NCI-H2171 treated with DMSO at 0.1 percent for 48 hours (cell line): ENCODE data around the gene ZNF81.
"Not testable (repeated sequence)": the region's sequence is repeated elsewhere in the genome, so short reads cannot be mapped to it uniquely, and the experiment has no call there.

Experiments
- DNase-seq: peaks from one replicate; lab custom pipeline; 2025; lab: John Stamatoyannopoulos, UW

The ZNF81 gene

DNA sequence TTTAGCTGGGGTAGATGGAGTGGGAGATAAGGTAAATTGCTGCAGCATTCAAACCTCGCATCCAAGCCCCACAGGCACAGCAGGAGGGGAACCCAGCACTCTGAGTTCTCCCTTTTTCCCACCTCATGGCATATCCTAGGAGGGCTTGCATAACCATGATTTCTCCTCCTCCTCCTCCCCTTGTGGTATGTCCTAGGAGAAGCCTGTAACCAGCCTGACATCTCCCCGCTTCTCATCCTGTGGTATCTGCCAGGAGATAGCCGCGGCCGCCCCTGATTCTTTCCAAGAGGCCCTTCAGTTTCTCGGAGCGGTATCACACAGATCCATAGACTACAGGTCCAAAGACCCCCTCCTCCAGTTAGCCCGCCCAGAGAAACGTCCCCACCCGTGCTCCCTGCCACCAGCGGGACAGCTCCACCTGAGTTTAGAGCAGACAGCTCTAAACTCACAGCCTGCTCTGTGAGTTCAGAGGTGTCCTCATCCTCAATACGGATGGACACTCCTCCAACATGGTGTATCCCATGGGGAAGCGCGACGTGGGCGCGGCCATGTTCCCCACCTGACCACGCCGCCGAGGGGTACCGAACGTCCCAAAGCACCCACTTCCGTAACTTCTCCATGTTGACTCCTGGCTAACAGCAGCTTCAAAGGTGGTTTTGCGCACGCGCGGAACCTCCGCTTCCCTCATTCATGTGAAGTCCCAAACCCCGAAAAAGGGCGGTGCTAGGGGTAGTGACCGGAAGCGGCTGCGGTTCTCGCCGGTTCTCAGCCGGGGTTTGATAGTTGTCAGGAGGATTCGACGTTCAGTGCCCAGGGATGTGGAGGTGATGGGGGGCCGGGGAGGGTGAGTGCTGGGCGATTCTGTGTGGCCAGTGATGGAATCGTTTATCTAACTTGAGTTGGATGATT, at the start of gene ZNF81:
Gene ZNF81, plus strand, starts transcription at position 739 of the 909 bp plus-strand sequence. CDS start 9,366 bp downstream, outside the sequence.
- peak; percentile 89 for DNase-seq

DNA sequence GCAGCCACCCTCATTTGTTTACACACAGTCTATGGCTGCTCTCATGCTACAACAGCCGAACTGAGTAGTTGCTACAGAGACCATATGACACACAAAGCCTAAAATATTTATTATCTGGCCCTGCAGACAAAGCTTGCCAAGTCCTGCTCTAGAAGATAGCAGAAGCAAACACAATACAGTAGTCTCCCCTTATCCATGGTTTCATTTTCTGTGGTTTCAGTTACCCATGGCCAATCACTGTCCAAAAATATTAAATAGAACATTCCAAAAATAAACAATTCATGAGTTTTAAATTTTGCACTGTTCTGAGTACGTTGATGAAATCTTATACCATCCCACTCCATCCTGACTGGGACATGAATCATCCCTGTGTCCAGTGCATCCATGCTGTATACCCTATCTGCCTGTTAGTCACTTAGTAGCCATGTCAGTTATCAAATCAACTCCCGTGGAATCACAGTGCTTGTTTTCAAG, 40.2 kb upstream of the ZNF81 start:
- DNase-seq = no peak

DNA sequence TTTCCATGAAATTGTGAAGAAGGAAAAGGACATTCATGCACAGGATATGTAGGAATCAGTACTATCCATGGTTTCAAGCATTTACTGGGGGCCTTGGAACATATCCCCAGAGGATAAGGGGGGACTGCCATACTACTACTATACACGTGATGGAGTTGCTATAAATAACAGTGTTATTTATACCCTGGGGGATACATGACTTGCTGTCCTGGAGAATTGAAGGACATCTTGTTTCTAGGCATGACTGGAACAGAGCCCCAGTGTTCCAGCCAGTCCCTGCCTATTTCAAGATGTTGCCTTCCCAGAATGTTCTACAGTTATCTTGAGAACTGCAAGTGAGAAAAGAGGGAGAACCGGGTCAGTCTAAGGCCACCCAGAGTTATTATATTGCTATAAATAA, 39.6 kb upstream of the ZNF81 start:
- no peak for DNase-seq

DNA sequence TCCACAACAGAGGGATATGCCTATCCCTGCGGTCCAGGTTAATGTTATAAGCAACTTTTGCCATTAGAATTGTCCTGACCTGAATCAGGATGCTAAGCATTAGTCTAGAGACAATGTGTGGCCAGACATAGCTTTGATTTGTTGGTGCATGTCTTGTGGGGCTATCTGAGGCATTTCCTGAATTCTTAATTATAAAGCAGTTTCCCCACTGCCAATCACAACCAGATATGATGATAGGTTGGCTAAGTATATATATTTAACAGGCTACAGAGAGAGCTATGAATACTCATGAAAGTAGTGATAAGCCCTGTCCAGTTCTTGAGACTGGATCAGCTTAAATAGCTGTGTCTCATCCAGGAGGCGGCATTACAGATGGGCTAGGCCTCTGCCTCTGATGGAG, 37.8 kb upstream of the ZNF81 start:
- no peak for DNase-seq

DNA sequence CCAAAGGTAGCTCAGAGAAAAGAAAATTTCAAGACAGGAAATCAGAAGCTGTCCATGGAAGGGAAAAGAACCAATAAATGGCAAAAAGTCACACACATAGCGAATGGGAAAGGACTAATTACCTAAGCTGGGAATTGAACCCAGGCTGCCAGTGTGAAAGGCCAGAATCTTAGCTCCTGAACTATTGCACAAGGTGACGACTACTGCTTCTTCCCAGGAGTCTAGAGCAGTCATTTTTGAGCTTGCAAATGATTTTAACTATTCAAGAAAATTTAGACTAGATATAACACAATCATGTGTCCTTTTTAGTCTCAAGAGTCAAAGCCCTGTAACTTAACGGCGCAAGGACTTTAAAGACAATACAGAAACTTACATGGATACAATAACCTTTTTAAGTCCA, 34.1 kb upstream of the ZNF81 start:
- DNase-seq = peak; percentile 5

DNA sequence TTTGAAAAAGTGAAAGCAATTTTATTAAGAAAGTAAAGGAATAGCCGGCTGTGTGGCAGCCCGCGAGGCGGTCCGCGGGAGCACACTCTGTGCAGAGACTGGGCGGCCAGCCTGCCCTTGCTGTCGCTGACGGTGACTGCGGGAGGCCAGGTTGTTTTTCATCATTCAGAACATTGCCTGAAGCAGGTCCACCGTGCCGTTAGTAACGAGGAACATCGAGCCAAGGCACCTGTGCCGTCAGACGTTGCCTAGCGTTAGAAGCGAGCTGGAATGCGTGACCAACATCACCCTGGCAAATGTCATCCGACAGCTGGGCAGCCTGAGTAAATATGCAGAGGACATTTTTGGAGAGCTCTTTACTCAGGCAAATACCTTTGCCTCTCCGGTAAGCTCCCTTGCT, 33.6 kb upstream of the ZNF81 start:
- peak; percentile 12 for DNase-seq

DNA sequence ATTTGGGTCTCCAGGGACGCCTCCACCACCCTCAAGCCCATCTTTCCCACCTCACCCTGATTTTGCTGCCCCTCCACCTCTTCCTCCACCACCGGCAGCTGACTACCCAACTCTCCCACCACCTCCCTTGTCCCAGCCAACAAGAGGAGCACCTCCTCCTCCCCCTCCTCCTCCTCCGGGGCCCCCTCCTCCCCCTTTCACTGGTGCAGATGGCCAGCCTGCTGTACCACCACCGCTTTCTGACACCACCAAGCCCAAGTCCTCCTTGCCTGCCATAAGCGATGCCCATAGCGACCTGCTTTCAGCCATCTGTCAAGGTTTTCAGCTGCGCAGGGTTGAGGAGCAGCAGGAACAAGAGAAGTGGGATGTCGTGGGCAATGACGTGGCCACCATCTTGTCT, 32.4 kb upstream of the ZNF81 start:
- no peak for DNase-seq

DNA sequence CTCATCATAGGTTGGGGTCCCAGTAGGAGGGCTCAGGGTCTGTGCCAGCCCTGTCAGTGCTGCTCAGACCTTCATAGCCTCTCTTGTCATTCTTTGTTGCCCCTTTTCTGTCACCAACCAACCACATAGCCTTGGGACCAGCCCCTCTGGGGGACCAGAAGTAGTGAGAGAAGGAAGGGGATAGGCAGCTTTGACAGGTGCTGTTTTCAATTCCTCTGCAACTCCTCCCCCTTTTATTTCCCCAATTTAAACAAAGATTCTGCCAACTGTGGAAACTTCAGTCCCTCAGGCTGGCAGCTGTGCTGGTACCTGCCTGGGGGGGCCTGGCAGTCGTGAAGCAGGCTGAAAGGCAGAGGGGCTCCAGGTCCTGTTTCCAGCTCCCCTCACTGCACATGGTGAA, 30.9 kb upstream of the ZNF81 start:
- not testable (repeated sequence) for DNase-seq

DNA sequence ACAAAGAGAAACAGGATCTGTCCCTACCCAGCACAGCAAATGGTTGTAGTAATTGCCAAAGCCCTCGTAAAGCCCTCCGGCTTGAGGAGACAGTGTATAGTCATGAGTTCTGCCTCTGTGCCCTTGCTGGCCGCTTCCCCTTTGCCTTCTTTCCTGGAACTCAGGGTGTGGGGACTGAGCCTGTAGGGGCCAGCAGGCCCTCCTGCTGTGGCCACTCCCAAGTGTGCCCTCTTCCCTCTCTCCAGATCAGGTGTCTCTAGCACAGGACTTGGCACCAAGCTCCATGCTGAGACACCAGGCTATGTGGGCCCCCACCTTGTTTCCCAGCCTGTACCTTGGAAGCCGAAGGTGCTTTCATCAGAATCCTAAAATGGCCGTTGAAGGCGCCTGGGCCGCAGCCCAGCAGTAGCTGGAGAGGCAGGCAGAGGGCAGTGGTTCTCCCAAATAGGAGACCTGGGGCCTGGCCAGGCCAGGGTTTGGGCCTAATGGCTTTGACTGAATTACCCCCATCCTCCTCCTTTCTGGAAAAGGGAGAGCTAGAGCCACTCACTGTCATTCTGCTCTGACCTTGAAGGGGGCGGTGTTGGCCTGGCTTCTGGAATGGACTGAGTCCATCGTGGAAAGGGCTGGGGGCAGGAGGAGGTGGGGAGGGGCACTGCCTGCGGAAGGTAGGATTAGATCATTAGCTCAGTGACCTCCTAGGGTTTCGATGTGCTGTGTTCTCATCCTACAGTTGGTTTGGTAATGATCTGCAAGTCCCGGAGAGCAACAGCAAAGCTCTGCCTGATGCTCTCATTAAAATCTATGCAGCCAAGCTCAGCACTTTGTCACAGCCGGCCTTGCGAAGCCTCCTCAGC, 30.1 kb upstream of the ZNF81 start:
- DNase-seq = not testable (repeated sequence)

DNA sequence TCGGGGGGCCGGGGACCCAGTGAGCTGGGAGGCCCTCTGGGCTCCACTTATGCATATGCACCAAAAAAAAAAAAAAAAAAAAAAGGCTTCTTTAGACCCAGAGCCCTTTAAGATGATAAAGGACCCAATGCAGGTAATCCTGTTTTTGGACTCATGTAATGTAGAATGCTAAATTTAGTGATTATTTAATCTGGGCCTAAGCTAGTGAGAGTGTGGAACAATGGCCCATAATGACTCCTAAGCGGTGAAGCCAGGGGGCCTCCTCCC, 29.5 kb upstream of the ZNF81 start:
- DNase-seq = not testable (repeated sequence)

DNA sequence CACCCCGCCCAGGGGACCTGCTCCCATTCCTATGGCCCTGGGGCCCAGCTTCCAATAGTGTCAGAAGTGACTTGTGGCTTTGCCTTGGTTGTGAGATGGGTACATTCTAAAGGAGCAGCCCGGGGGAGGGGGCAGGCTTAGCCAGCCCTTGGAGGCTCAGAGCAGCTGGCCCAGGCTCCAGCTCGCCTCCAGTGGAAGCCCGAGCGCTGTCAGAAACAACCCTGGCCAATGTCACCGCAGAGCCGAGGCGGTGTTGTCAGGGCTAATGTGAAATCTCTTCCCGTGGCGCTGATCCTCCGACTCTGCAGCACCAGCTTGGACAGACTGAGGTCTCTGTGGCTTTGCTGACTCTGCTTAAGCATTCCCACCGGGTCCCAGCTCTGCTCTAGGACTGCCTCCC, 29.2 kb upstream of the ZNF81 start:
- DNase-seq = no peak

DNA sequence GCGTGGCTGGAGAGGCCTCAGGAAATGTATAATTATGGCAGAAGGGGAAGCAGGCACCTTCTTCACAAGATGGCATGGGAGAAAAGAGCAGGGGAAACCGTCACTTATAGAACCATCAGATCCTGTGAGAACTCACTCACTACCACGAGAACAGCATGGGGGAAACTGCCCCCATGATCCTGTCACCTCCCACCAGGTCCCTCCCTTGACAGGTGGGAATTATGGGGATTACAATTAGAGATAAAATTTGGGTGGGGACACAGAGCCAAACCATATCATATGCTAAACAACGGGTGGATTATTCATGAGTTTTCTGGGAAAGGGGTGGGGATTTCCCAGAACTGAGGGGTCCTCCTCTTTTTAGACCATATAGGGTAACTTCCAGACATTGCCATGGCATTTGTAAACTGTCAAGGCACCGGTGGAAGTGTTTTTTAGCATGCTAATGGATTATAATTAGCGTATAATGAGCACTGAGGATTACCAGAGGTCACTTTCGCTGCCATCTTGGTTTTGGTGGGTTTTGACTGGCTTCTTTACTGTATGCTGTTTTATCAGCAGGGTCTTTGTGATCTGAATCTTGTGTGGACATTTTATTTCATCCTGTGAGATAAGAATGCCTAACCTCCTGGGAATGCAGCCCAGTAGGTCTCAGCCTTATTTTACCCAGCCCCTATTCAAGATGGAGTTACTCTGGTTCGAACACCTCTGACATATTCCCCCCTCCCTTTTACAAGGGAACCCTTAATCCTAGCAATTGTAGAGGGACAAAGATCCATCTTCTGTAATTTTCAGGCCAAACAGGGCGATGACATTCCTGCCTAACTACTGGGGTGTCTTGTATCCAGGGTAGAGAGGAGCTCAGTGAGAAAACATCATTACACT, 27.6 kb upstream of the ZNF81 start:
- DNase-seq = no peak

DNA sequence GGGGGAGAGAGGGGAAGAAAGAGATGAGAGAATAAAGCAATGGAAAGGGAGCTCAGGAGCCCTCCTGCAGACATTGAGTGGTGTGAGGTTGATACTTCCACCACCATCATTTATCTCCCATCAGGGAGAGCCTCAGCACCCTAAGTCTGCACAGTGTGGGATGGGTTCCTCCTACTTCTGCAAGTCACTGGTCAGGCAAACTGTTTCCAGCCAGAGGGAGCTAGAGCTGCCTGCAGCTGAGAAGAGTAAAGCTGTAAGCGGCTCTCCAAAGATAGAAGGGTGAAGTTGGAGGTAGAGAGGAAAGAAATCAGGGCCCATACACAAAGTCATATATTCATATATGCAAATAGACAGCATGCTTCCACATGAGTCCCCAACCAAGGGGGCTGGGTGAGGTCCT, 21.9 kb upstream of the ZNF81 start:
- no peak for DNase-seq

DNA sequence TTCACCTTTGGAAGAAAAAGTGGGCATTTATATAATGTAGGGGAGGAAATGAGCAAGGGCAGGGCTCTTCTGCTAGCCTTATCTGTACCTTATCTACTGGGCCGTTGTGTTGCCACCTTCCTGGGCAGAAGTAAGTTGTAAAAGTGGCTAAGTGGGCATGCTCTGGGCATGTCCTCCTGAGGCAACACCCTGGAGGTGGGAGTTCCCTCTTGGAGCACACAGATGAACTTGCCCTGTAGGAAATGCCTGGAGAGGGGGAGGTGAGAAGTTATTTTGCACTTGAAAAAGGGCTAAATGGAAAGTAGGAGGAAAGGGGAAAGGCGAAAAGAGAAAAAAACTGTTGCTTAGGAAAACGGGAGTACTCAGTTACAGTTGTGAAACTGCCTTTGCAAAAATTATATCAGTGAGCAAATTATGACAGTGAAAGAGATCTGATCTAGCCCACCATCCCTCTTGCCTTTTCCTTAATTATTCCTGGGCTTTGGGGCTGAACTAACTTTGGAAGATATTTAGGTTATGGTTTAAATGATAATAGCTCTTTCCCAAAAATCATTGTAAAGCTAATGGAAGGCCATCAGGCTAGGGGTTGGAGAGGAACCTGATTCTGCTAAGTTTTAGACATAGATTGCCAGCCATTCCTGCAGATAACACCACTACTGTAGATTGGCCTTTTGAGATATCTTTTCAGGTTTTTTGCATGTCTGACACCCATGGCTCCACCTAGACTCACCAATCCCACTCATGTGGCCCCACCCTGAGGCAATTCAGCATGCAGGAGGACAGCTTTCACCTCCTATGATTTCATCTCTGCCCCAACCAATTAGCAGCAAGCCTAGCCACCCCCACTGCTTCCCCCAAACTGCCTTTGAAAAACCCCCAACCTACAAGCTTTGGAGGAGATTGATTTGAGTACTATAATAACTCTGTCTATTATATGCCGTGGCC, 20.5 kb upstream of the ZNF81 start:
- DNase-seq = no peak

DNA sequence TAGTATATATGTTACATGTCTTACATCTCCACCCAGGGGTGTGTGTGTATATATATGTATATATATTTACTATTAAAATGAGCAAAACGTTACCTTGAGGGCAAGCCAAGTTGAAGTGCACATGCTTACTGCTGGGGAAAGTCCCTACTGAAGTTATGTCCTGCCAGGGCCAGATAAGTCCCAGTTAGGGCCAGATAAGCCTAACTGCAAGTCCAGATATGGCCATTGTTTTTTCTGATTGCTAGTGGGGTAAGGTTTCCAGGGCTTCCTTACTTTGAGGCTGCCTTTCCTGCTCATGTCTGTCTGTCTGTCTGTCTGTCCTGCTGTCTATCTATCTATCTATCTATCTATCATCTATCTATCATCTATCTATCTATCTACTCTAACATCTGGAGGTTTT, 19.3 kb upstream of the ZNF81 start:
- DNase-seq = no peak

DNA sequence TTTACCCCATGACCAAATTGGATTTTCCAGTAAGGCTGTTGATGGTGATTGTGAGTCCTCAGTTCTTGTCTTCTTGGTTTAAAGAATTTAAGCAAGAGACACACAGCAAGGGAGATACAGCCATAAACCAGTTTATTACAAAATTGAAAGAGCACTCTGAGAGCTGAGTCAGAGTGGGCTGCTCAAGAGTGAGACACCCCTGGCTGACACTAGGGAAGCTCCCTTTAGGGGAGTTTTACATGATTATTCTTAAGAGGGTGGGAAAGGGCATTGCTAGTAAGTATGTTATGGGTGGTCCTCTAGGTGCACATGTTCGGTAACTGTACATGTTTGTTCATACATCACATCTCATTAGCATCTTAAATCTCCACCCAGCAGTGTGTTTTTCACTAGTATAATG, 18.8 kb upstream of the ZNF81 start:
- no peak for DNase-seq

DNA sequence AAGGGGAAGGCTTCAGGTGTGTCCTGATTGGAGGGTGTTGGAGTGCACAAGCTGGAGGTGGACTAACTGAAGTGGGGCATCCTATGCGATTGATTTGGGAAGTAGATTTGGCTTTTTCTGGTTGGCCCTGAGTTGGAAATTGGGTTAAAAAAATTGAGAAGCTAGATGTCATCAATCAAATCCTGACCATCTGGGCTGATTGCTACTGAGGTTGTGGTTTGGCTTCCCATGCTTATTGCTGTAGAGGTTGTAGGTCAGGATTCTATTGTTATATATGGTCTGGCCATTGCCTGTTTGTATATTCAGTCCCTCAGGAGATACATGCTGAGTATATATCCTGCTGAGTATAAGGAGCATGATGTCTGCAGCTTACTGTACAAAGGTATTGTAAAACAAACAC, 7.7 kb upstream of the ZNF81 start:
- no peak for DNase-seq

DNA sequence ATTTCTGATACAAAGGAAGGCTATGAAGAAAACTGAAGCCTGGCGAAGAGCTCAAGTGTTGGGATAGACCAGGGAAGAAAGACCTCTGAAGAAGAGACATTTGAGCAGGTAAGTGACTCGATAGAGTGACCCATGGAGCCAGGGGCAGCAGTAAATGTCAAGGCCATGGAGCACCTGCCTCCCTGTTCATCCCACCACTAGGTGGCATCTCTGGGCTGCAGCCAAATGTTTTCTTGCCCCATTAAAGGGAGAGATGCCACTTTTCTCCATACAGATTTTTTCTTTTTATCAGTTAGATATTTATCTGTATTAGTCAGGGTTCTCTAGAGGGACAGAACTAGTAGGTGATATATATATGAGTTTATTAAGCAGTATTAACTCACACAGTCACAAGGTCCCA, 4.9 kb upstream of the ZNF81 start:
- DNase-seq = peak; percentile 5

DNA sequence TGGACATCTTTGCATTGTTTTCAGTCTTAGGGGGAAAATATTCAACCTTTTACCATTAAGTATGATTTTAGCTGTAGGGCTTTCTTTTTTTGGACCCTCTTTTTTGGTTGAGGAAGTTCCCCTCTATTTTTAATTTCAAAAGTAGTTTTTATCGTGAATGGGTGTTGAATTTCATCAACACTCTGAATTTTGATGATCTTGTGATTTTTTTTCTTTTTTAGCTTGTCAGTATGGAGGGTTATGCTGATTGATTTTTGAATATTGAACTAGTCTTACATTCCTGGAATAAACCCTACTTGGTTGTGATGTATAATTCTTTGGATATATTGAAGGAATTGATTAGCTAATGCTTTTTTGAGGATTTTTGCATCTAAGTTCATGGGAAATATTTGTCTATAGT, 1.7 kb downstream of the ZNF81 start:
- no peak for DNase-seq

DNA sequence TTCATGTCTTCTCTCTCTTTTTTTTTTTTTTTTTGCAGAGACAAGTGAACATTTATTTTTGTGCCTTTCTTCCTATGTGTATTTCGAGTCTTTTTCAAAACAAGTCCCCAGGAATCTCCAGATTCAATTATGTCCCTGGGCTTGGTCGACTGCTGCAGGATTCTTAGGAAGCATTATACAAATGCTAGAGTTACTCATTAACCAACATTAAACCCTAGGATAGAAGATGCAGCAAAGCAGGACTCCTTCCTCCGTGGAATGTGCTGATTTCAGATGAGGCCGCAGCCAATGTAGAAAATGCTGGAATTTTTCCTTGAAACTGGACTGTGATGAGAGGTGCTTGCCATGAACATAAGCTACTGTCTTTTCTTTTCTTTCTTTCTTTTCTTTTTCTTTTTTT, 3.4 kb downstream of the ZNF81 start:
- DNase-seq = no peak

DNA sequence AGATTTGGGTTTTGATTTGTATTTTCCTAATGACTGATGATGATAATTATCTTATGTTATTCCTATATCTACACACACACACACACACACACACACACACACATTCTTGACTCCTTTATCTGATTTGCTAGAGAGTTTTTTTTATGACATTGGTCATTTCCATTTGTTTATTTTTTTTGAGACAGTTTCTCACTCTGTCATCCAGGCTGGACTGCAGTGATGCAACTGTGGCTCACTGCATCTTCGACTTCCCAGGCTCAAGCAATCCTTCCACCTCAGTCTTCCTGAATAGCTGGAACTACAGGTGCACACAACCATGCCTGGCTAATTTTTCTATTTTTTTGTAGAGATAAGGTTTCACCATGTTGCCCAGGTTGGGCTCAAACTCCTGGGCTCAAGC, 6.7 kb downstream of the ZNF81 start:
- no peak for DNase-seq
